H1 (cell line): ENCODE measurements around the gene SLCO4A1. TPM values are rescaled to one million over a fixed set of nuclear protein-coding genes. Genes with fewer than 3 reads are reported as not detected.

Source experiments
- CTCF ChIA-PET: fragments of 300-600 bp; sonication (Branson Sonifier 250); formaldehyde crosslinking; loops from one replicate; lab custom pipeline; 2021; ENCODE audit not compliant: partially characterized antibody; lab: Charles Lee
- POLR2A ChIA-PET: fragments of 300-600 bp; sonication (Branson Sonifier 250); formaldehyde crosslinking; loops from one replicate; lab custom pipeline; 2021; ENCODE audit warnings: inconsistent platforms; ENCODE audit not compliant: partially characterized antibody; lab: Charles Lee
- DNase-seq, 2 experiments: peaks; one replicate each; pipeline versions ENCODE4 v3.0.0 to v3.0.0-alpha.2; 2010 to 2022; ENCODE audit warnings: low spot score in 2 of 2, low read depth in 1 of 2, mixed read lengths in 1 of 2
- FAIRE-seq: peaks from 2 replicates; lab custom pipeline; 2011; peaks lifted over from hg19 to GRCh38; lab: Jason Lieb, UNC
- H2AFZ ChIP-seq: 2 replicates; pipeline ENCODE4 v1.8.1; 2012; ENCODE audit warnings: low read length, inconsistent platforms
- H2AK5ac ChIP-seq: 2 replicates; pipeline ENCODE4 v1.6.1; 2013; ENCODE audit warnings: low read depth, low read length
- H2BK120ac ChIP-seq: replicated peaks from 2 replicates; pipeline ENCODE3; 2013; ENCODE audit warnings: low read depth, low read length, inconsistent platforms
- H2BK12ac ChIP-seq: 2 replicates; pipeline ENCODE4 v1.6.1; 2013; ENCODE audit warnings: low read depth, low read length
- H2BK15ac ChIP-seq: 2 replicates; pipeline ENCODE4 v1.6.1; 2013; ENCODE audit warnings: low read length
- H2BK20ac ChIP-seq: 2 replicates; pipeline ENCODE4 v1.6.1; 2013; ENCODE audit warnings: low read length
- H2BK5ac ChIP-seq: 2 replicates; pipeline ENCODE4 v1.6.1; 2013; ENCODE audit warnings: low read depth, low read length
- H3K14ac ChIP-seq: 2 replicates; pipeline ENCODE4 v1.6.1; 2013; ENCODE audit warnings: inconsistent platforms; ENCODE audit not compliant: insufficient read length
- H3K18ac ChIP-seq: 2 replicates; pipeline ENCODE4 v1.6.1; 2013; ENCODE audit warnings: low read length; ENCODE audit errors: extremely low read depth
- H3K23ac ChIP-seq: 2 replicates; pipeline ENCODE4 v1.6.1; 2013; ENCODE audit warnings: inconsistent platforms; ENCODE audit not compliant: insufficient read length
- H3K23me2 ChIP-seq: 2 replicates; pipeline ENCODE4 v1.6.1; 2013; ENCODE audit warnings: low read depth, low read length
- H3K27ac ChIP-seq: 2 replicates; pipeline ENCODE4 v1.6.1; 2011; ENCODE audit warnings: low read depth, low read length, inconsistent platforms
- H3K27me3 ChIP-seq, 4 experiments: replicated peaks in 1 of 4; 1 replicate in 1 of 4; 2 replicates in 3 of 4; pipeline versions ENCODE4 v1.6.1 to v1.8.1; 2011 to 2013; ENCODE audit warnings: low read length in 3 of 4, mild to moderate bottlenecking in 3 of 4, inconsistent platforms in 2 of 4, mixed read lengths in 2 of 4, moderate library complexity in 1 of 4; ENCODE audit not compliant: control insufficient read depth in 3 of 4, insufficient read depth in 3 of 4; ENCODE audit errors: extremely low read depth in 1 of 4
- H3K36me3 ChIP-seq, 4 experiments: 2 replicates each; pipeline versions ENCODE4 v1.6.1 to v1.8.1; 2011 to 2013; ENCODE audit warnings: mild to moderate bottlenecking in 4 of 4, low read length in 3 of 4, moderate library complexity in 2 of 4, control low read depth in 1 of 4, inconsistent platforms in 1 of 4; ENCODE audit not compliant: insufficient read depth in 4 of 4, control insufficient read depth in 2 of 4
- H3K4ac ChIP-seq: replicated peaks from 2 replicates; pipeline ENCODE3; 2013; ENCODE audit warnings: low read length, low read depth, mixed read lengths, inconsistent platforms; ENCODE audit not compliant: insufficient read length
- H3K4me1 ChIP-seq, 4 experiments: replicated peaks in 1 of 4; 1 replicate in 1 of 4; 2 replicates in 3 of 4; pipeline versions ENCODE4 v1.6.1 to v1.8.1; 2011 to 2013; ENCODE audit warnings: low read length in 3 of 4, inconsistent platforms in 2 of 4, mixed read lengths in 1 of 4; ENCODE audit not compliant: insufficient read depth in 4 of 4, control insufficient read depth in 3 of 4
- H3K4me2 ChIP-seq, 2 experiments: 2 replicates each; pipeline versions ENCODE4 v1.6.1 to v1.8.1; 2011 to 2013; ENCODE audit warnings: low read depth in 2 of 2, low read length in 2 of 2, control low read depth in 1 of 2, inconsistent platforms in 1 of 2, mild to moderate bottlenecking in 1 of 2; ENCODE audit not compliant: insufficient read depth in 1 of 2
- H3K4me3 ChIP-seq, 4 experiments: fragments of 200-600, 300-600 bp in 1 of 4; sonication (generic), shearing (Covaris generic), sonication (Bioruptor Twin) in 1 of 4; 2 replicates each; pipeline versions ENCODE4 v1.5.1 to v1.8.1; 2011 to 2016; ENCODE audit warnings: low read length in 4 of 4, low read depth in 3 of 4, control low read depth in 2 of 4, inconsistent platforms in 2 of 4, mild to moderate bottlenecking in 2 of 4, mixed read lengths in 1 of 4, moderate library complexity in 1 of 4; ENCODE audit not compliant: insufficient read depth in 2 of 4; ENCODE audit errors: extremely low read depth in 1 of 4
- H3K56ac ChIP-seq: replicated peaks from 2 replicates; pipeline ENCODE3; 2013; ENCODE audit warnings: low read depth, mild to moderate bottlenecking, mixed read lengths, low read length, inconsistent platforms; ENCODE audit not compliant: insufficient read length
- H3K79me1 ChIP-seq: 2 replicates; pipeline ENCODE4 v1.6.1; 2013; ENCODE audit warnings: low read depth, low read length, control low read depth
- H3K79me2 ChIP-seq, 2 experiments: 2 replicates each; pipeline versions ENCODE4 v1.6.1 to v1.8.1; 2012 to 2013; ENCODE audit warnings: low read length in 2 of 2, mild to moderate bottlenecking in 2 of 2, inconsistent platforms in 1 of 2; ENCODE audit not compliant: insufficient read depth in 2 of 2, control insufficient read depth in 1 of 2
- H3K9ac ChIP-seq, 4 experiments: replicated peaks in 1 of 4; 1 replicate in 1 of 4; 2 replicates in 3 of 4; pipeline versions ENCODE4 v1.6.1 to v1.8.1; 2011 to 2013; ENCODE audit warnings: low read depth in 3 of 4, low read length in 3 of 4, control low read depth in 2 of 4, mild to moderate bottlenecking in 2 of 4, moderate library complexity in 2 of 4, inconsistent platforms in 1 of 4; ENCODE audit errors: extremely low read depth in 1 of 4
- H3K9me3 ChIP-seq, 2 experiments: 2 replicates each; pipeline versions ENCODE4 v1.6.1 to v1.8.1; 2012 to 2013; ENCODE audit warnings: mild to moderate bottlenecking in 2 of 2, moderate library complexity in 2 of 2, control low read depth in 1 of 2, inconsistent platforms in 1 of 2, low read depth in 1 of 2, low read length in 1 of 2, mixed read lengths in 1 of 2; ENCODE audit not compliant: insufficient read depth in 2 of 2
- H4K20me1 ChIP-seq, 2 experiments: replicated peaks in 1 of 2; 2 replicates each; pipeline versions ENCODE3 to v1.8.1; 2011 to 2013; ENCODE audit warnings: inconsistent platforms in 2 of 2, low read length in 2 of 2, mild to moderate bottlenecking in 1 of 2; ENCODE audit not compliant: insufficient read depth in 2 of 2, control insufficient read depth in 1 of 2
- H4K5ac ChIP-seq: 2 replicates; pipeline ENCODE4 v1.6.1; 2013; ENCODE audit warnings: low read length, low read depth, mixed read lengths, inconsistent platforms; ENCODE audit not compliant: insufficient read length
- H4K8ac ChIP-seq: 2 replicates; pipeline ENCODE4 v1.8.0; 2013; ENCODE audit warnings: mild to moderate bottlenecking, moderate library complexity, low read length, inconsistent platforms; ENCODE audit not compliant: insufficient read depth; ENCODE audit errors: extremely low read depth
- H4K91ac ChIP-seq: replicated peaks from 2 replicates; pipeline ENCODE3; 2013; ENCODE audit warnings: low read length, mixed read lengths, inconsistent platforms; ENCODE audit not compliant: insufficient read length
- CTCF ChIP-seq, 3 experiments: IDR thresholded peaks; 1 replicate in 2 of 3; 2 replicates in 1 of 3; pipeline versions ENCODE4 v1.5.1 to v1.6.1; 2011; ENCODE audit warnings: low read length in 3 of 3, mild to moderate bottlenecking in 3 of 3, inconsistent platforms in 2 of 3, low read depth in 1 of 3, moderate library complexity in 1 of 3; ENCODE audit not compliant: insufficient read depth in 1 of 3; ENCODE audit errors: control extremely low read depth in 1 of 3
- NANOG ChIP-seq: IDR thresholded peaks from 2 replicates; pipeline ENCODE4 v1.6.1; 2011; ENCODE audit warnings: low read length, low read depth, mild to moderate bottlenecking, inconsistent platforms; ENCODE audit not compliant: insufficient read depth, poor library complexity, severe bottlenecking
- WGBS, 2 experiments: shearing (Covaris generic) in 1 of 2; methylation state at CpG; one replicate each; pipeline versions ENCODE4 v1.1.6 to v1.1.7; 2013 to 2015; ENCODE audit warnings: low lambda C conversion rate in 2 of 2, mixed read lengths in 2 of 2, inconsistent platforms in 1 of 2, low coverage in 1 of 2, missing lambda C conversion rate in 1 of 2; ENCODE audit not compliant: insufficient replicate concordance in 2 of 2, insufficient coverage in 1 of 2, insufficient read length in 1 of 2; ENCODE audit errors: extremely low coverage in 1 of 2, missing lambda C conversion rate in 1 of 2; 5-methylcytosine and 5-hydroxymethylcytosine counted together
- polyA plus RNA-seq, 7 experiments: library from polyadenylated mRNA; depleted of rRNA in 3 of 7; stranded (reverse) in 5 of 7; unstranded in 2 of 7; fragments of >200 nt in 5 of 7; fragments of 200-250 nt in 2 of 7; gene quantifications; 1 replicate in 5 of 7; 2 replicates in 1 of 7; 4 replicates in 1 of 7; pipeline versions ENCODE4 v1.2.1 to v1.2.3, GENCODE V29; 2011 to 2013; ENCODE audit warnings: missing spikeins in 2 of 7, mixed read lengths in 2 of 7
- total RNA-seq: library from RNA; stranded (reverse); fragmentation: NEBNext Ultra II Directional; extraction: Animal tissue kit (Norgen Biotek cat#: 25700); gene quantifications from 2 replicates; pipeline ENCODE4 v1.2.1, GENCODE V29; 2021

Gene SLCO4A1
- total and polyA plus RNA-seq, 2 of the 8 experiments (the other 6 are each of a cell fraction or from before 2014, with no cell fraction given), result 10.5 to 18.5 TPM

GRCh38 chr20:62694106-62694505 is 51.8 kb downstream of the SLCO4A1 start:
- CTCF ChIA-PET, result interaction anchor here (0.6 to 2.6 kb wide), 15 partner anchors 8 to 1227 kb away, joined by 3 to 13 read pairs (median 4); partner anchors contain the start of gene NTSR1
- H4K8ac ChIP-seq, result no peak overlapping the region
- no peaks in the 10 kb centered on the region for H3K79me2 ChIP-seq
- no peak for FAIRE-seq
- TF ChIP-seq CTCF (IDR thresholded peaks at IDR 0.05; ENCODE audit: control extremely low read depth in 1 of 3, insufficient read depth in 1 of 3, low read depth in 1 of 3, low read length in 3 of 3) (0 out of 4 replicates have a peak, but pooled peaks of 1 of the 3 experiments have one; percentile 2), NANOG (no peak)
- TF ChIP-seq, all 59 proteins: peak for 1
- Histone ChIP-seq H4K91ac (no peak overlapping the region), H3K56ac (no peak overlapping the region), H3K9ac (no peak overlapping the region), H4K20me1 (peaks cover 0 to 4% of the 10 kb centered on the region in 2 experiments), H3K18ac (no peak overlapping the region), H2AK5ac (no peak overlapping the region), H3K23me2 (no peaks in the 10 kb centered on the region), H3K4ac (no peak overlapping the region), H2BK20ac (no peak overlapping the region), H3K4me1 (no peaks in the 10 kb centered on the region), H3K27ac (no peak overlapping the region), H2BK12ac (no peak overlapping the region), H3K4me2 (no peak overlapping the region), H3K9me3 (no peaks in the 10 kb centered on the region), H3K23ac (no peak overlapping the region), H2AFZ (no peak overlapping the region), H3K14ac (no peak overlapping the region), H2BK15ac (no peak overlapping the region), H2BK120ac (no peak overlapping the region), H2BK5ac (no peak overlapping the region), H3K79me1 (no peaks in the 10 kb centered on the region), H3K4me3 (no peak overlapping the region), H3K36me3 (no peaks in the 10 kb centered on the region), H4K5ac (no peak overlapping the region), H3K27me3 (no peaks in the 10 kb centered on the region; a peak in 1 of 7 replicates)
- POLR2A ChIA-PET, result interaction anchor here (1.4 kb wide), 2 partner anchors 8 to 203 kb away, joined by 3 to 4 read pairs; no protein-coding TSS in a partner anchor
- WGBS, 2 experiments, result 94% methylated on average over 10 of the region's 10 CpGs; no CpG with 5 or more reads in 1 of the 2 experiments
- DNase-seq, result no peak
